ENCODE measurements around the gene KREMEN2. TPM values are rescaled to one million over a fixed set of nuclear protein-coding genes. Genes with fewer than 3 reads are reported as not detected.
A peak's percentile ranks its signal among the peaks of the same experiment; 100 is the strongest.

Gene KREMEN2
- total RNA-seq, 4 donors from 2014 or later: not detected

DNA sequence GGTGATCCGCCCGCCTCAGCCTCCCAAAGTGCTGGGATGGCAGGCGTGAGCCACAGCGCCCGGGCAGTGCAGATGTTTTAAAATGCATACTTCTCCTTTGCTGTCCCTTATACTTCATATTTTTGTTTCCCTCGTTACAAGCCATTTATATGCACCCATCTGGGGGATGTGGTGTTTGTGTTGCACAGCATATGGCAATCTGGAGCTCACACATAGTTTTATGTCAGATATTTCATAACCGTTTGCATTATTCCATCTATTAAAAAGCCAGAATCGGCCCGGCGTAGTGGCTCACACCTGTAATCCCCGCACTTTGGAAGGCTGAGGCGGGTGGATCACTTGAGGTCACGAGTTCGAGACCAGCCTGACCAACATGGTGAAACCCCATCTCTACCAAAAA is 40.6 kb upstream of the KREMEN2 start:
- H3K4me3 ChIP-seq: no peak overlapping the region
- ATAC-seq (no peak), DNase-seq (no peak)
- H3K36me3 ChIP-seq: no peaks in the 10 kb centered on the region
- intact Hi-C loops (cut with DNase I; ENCODE audit: low total_unique reads): no loop called here
- TF ChIP-seq CTCF (IDR thresholded peaks at IDR 0.05 in 4 of 5, conservative IDR thresholded peaks at IDR 0.05 in 1 of 5) (no peak), POLR2A (IDR thresholded peaks at IDR 0.05) (no peak)
- H3K27ac ChIP-seq: no peak overlapping the region
- peaks cover 0 to 5% of the 10 kb centered on the region in 2 donors for H3K4me1 ChIP-seq
- in situ Hi-C loops (cut with MboI; ENCODE audit: low sequenced_read_pairs in 4 of 4): loop anchor here in 3 of 4 donors (5.0 to 10.0 kb wide), 2 partner anchors 49 to 51 kb away; no protein-coding TSS in a partner anchor
- no peaks in the 10 kb centered on the region for H3K9me3 ChIP-seq
- H3K27me3 ChIP-seq: no peaks in the 10 kb centered on the region

- Histone ChIP-seq H3K4me1 (peaks cover 0 to 5% of the 10 kb centered on the region in 2 donors), H3K27ac (no peak overlapping the region), H3K27me3 (no peaks in the 10 kb centered on the region), H3K36me3 (peaks cover 0 to 6% of the 10 kb centered on the region in 2 donors), H3K4me3 (no peak overlapping the region), H3K9me3 (no peaks in the 10 kb centered on the region)
- in situ Hi-C loops (cut with MboI; ENCODE audit: low sequenced_read_pairs in 4 of 4): loop anchor here in 3 of 4 donors (5.0 to 10.0 kb wide), 2 partner anchors 50 to 53 kb away; no protein-coding TSS in a partner anchor
- DNase-seq (no peak), ATAC-seq (no peak)
- TF ChIP-seq POLR2A (IDR thresholded peaks at IDR 0.05) (no peak), CTCF (IDR thresholded peaks at IDR 0.05 in 4 of 5, conservative IDR thresholded peaks at IDR 0.05 in 1 of 5) (no peak)
- intact Hi-C loops (cut with DNase I; ENCODE audit: low total_unique reads): no loop called here
Observed at GRCh38 chr16:2924901-2925755, 38.9 kb upstream of the KREMEN2 start.

DNA sequence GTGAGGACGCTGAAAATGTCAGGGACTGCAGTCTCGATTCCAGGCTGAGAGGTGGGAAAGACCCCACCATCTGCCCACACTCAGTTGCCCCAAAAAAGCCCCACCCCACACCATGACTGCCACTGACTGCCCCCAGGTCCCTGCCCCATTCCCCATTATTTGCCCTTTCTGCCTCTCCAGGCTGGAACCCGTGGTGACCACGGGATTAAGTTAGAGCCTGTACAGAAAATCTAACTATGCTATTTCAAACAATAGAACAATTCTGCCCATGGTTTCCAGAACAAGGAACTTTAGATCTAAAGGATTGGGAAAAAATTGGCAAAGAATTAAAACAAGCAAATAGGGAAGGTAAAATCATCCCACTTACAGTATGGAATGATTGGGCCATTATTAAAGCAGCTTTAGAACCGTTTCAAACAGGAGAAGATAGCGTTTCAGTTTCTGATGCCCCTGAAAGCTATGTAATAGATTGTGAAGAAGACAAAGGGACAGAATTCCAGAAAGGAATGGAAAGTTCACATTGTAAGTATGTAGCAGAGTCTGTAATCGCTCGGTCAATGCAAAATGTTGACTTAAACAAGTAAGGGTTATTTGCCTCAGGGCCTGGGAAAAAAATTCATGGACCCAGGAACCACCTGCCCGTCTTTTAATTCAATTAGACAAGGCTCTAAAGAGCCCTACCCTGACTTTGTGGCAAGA is 38.0 kb upstream of the KREMEN2 start:
- intact Hi-C loops (cut with DNase I; ENCODE audit: low total_unique reads): loop anchor here (2.0 kb wide), 2 partner anchors 21 to 53 kb away; no protein-coding TSS in a partner anchor

DNA sequence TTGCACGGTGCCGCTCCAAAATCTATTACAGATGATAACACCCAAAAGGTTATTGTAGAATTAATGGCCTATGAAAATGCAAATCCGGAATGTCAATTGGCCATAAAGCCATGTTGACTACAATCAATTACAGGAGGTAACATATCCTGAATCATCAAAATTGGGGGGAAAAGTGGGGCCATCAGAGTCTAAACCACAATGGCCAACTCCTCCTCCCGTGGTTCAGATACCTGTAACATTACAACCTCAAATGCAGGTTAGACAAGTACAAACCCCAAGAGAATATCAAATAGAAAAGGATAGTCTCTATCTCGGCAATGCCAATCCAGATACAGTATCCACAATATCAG is 37.5 kb upstream of the KREMEN2 start:
- no peak overlapping the region for H3K27ac ChIP-seq
- in situ Hi-C loops (cut with MboI; ENCODE audit: low sequenced_read_pairs in 4 of 4): loop anchor here in 1 of 4 donors (10.0 kb wide), 1 partner anchor 52 kb away; no protein-coding TSS in a partner anchor
- intact Hi-C loops (cut with DNase I; ENCODE audit: low total_unique reads): loop anchor here (2.0 kb wide), 2 partner anchors 22 to 54 kb away; no protein-coding TSS in a partner anchor
- peak overlapping the region in 3 of 4 donors; percentile 5 to 34 (median 14) for H3K4me3 ChIP-seq
- no peaks in the 10 kb centered on the region for H3K27me3 ChIP-seq
- H3K4me1 ChIP-seq: peaks cover 0 to 5% of the 10 kb centered on the region in 2 donors
- TF ChIP-seq POLR2A (IDR thresholded peaks at IDR 0.05): no peak
- no peak for TF ChIP-seq CTCF (IDR thresholded peaks at IDR 0.05 in 4 of 5, conservative IDR thresholded peaks at IDR 0.05 in 1 of 5)
- peaks cover 0 to 12% of the 10 kb centered on the region in 2 donors for H3K36me3 ChIP-seq
- peak in 1 of 2 donors; percentile 22 for ATAC-seq
- no peaks in the 10 kb centered on the region for H3K9me3 ChIP-seq
- no peak for DNase-seq

More for the DNA sequence above, 38.0 kb upstream of the KREMEN2 start:
- Histone ChIP-seq H3K9me3 (no peaks in the 10 kb centered on the region), H3K27ac (no peak overlapping the region), H3K4me3 (no peak overlapping the region), H3K27me3 (no peaks in the 10 kb centered on the region), H3K36me3 (peaks cover 0 to 12% of the 10 kb centered on the region in 2 donors), H3K4me1 (peaks cover 0 to 5% of the 10 kb centered on the region in 2 donors)
- DNase-seq (no peak), ATAC-seq (no peak)
- in situ Hi-C loops (cut with MboI; ENCODE audit: low sequenced_read_pairs in 4 of 4): loop anchor here in 1 of 4 donors (10.0 kb wide), 1 partner anchor 51 kb away; no protein-coding TSS in a partner anchor
- TF ChIP-seq CTCF (IDR thresholded peaks at IDR 0.05 in 4 of 5, conservative IDR thresholded peaks at IDR 0.05 in 1 of 5) (no peak), POLR2A (IDR thresholded peaks at IDR 0.05) (no peak)
